ENCODE measurements around the gene STK17B. TPM values are rescaled to one million over a fixed set of nuclear protein-coding genes. Genes with fewer than 3 reads are reported as not detected.

Gene STK17B
- total RNA-seq, 1 experiment from 2014 or later: 14.9 TPM

DNA sequence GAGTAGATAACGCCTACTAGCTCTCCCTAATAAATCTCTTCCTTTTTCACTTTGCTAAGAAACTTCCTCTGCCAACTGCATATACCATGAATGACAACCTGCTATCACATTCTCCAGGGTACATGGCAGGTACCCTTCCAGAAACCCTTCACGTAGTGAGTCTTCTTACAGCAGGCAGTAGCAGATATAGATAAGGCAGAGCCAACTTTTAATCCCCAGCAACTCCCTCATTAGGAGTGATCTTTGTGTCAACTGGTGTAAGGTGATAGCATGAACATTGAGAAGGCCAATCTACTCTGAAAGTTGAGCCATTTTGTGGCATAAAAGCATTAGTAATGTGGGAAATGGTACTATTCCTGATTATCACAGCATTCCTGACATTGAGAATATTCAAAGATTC lies 5.7 kb upstream of the STK17B start:
- Histone ChIP-seq H3K4me3 (no peak overlapping the region), H4K20me1 (ENCODE audit: insufficient read depth) (no peaks in the 10 kb centered on the region), H3F3A (ENCODE audit: insufficient read depth, low read depth) (no peaks in the 10 kb centered on the region), H3K4me2 (no peak overlapping the region), H3K36me3 (ENCODE audit: low read depth) (no peaks in the 10 kb centered on the region), H3K9me3 (ENCODE audit: insufficient read depth, low read depth) (no peaks in the 10 kb centered on the region), H3K9me2 (ENCODE audit: insufficient read depth) (no peaks in the 10 kb centered on the region), H3K27me3 (ENCODE audit: insufficient read depth, low read depth) (no peaks in the 10 kb centered on the region), H2AFZ (no peak overlapping the region), H3K79me2 (ENCODE audit: low read depth) (no peaks in the 10 kb centered on the region), H3K4me1 (replicated peaks; ENCODE audit: insufficient read depth) (peaks cover 15% of the 10 kb centered on the region), H3K27ac (no peak overlapping the region)
- CTCF ChIA-PET: no interaction called here
- DNase-seq: no peak
- TF ChIP-seq, protein P1, sequence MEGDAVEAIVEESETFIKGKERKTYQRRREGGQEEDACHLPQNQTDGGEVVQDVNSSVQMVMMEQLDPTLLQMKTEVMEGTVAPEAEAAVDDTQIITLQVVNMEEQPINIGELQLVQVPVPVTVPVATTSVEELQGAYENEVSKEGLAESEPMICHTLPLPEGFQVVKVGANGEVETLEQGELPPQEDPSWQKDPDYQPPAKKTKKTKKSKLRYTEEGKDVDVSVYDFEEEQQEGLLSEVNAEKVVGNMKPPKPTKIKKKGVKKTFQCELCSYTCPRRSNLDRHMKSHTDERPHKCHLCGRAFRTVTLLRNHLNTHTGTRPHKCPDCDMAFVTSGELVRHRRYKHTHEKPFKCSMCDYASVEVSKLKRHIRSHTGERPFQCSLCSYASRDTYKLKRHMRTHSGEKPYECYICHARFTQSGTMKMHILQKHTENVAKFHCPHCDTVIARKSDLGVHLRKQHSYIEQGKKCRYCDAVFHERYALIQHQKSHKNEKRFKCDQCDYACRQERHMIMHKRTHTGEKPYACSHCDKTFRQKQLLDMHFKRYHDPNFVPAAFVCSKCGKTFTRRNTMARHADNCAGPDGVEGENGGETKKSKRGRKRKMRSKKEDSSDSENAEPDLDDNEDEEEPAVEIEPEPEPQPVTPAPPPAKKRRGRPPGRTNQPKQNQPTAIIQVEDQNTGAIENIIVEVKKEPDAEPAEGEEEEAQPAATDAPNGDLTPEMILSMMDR (conservative IDR thresholded peaks at IDR 0.05): no peak
- TF ChIP-seq EZH2 (IDR thresholded peaks at IDR 0.05; ENCODE audit: low read depth): no peak
- intact Hi-C loops (cut with micrococcal nuclease; ENCODE audit: unreplicated experiment): no loop called here
- BruUV-seq (replicated peaks): no TSS peak
- POLR2A ChIA-PET (ENCODE audit: unreplicated experiment): no interaction called here

DNA sequence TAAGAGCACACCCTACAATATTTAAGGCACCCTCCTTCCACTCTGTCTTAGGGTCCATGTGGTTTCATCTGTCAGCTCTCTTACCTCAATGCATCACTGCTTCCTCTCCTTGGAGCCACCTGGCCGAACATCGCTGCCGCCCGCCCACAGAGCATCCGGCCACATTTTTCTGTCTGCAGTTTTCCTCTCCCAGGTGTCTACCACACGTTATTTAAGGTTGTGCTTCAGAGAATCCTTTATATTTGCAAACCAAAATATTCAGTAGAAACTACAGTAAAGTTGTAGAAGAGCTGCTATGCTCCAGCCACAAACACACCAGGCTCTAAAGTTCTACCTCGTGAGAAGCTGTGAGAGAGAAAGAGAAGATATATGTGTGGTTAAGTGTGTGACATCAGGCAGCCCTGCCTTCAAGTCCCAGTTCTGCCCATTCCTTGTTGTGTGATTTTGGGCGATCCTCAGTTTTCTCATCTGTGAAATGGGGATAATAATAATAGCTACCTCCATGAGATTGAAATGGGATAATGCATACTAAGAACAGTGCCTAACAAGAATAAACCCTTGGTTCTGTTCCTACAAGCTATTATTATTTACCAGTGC lies 4.9 kb upstream of the STK17B start:
- DNase-seq: no peak
- Histone ChIP-seq H3K9me2 (ENCODE audit: insufficient read depth) (no peaks in the 10 kb centered on the region), H3K4me1 (replicated peaks; ENCODE audit: insufficient read depth) (peaks cover 15% of the 10 kb centered on the region), H3K36me3 (ENCODE audit: low read depth) (no peaks in the 10 kb centered on the region), H3K4me2 (no peak overlapping the region), H3K79me2 (ENCODE audit: low read depth) (no peaks in the 10 kb centered on the region), H2AFZ (no peak overlapping the region), H3K27me3 (ENCODE audit: insufficient read depth, low read depth) (no peaks in the 10 kb centered on the region), H3K9me3 (ENCODE audit: insufficient read depth, low read depth) (no peaks in the 10 kb centered on the region), H3K4me3 (no peak overlapping the region), H4K20me1 (ENCODE audit: insufficient read depth) (no peaks in the 10 kb centered on the region), H3F3A (ENCODE audit: insufficient read depth, low read depth) (no peaks in the 10 kb centered on the region), H3K27ac (no peak overlapping the region)
- POLR2A ChIA-PET (ENCODE audit: unreplicated experiment): no interaction called here
- TF ChIP-seq EZH2 (IDR thresholded peaks at IDR 0.05; ENCODE audit: low read depth): no peak
- intact Hi-C loops (cut with micrococcal nuclease; ENCODE audit: unreplicated experiment): no loop called here
- CTCF ChIA-PET: no interaction called here
- BruUV-seq (replicated peaks): no TSS peak

DNA sequence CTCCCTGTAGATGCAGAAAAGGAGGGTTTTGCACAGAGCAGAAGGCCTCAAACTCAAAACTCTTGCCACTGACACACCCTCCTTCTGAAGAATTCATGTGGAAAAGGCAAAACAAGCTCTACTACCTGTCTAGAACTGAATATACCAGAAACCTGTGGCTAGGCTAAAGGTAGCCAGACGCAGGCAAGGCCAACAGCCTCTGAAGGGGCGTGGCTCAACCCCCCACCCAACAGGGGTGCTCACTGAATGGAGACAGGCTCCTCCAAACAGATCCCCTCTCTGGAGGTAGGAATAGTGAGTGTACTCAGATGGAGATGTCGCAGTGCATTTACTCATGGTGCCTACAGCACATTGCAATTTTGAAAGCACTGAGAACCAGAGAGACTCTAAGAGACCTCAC lies 3.0 kb upstream of the STK17B start:
- Histone ChIP-seq H3F3A (ENCODE audit: insufficient read depth, low read depth) (no peaks in the 10 kb centered on the region), H3K27me3 (ENCODE audit: insufficient read depth, low read depth) (no peaks in the 10 kb centered on the region), H3K36me3 (ENCODE audit: low read depth) (no peaks in the 10 kb centered on the region), H3K27ac (no peak overlapping the region), H3K4me1 (replicated peaks; ENCODE audit: insufficient read depth) (peaks cover 15% of the 10 kb centered on the region), H3K79me2 (ENCODE audit: low read depth) (peaks cover 14% of the 10 kb centered on the region), H4K20me1 (ENCODE audit: insufficient read depth) (no peaks in the 10 kb centered on the region), H3K4me3 (no peak overlapping the region), H2AFZ (no peak overlapping the region), H3K9me3 (ENCODE audit: insufficient read depth, low read depth) (no peaks in the 10 kb centered on the region), H3K9me2 (ENCODE audit: insufficient read depth) (no peaks in the 10 kb centered on the region), H3K4me2 (no peak overlapping the region; the same call in 1 of the 2 replicates)
- no TSS peak for BruUV-seq (replicated peaks)
- CTCF ChIA-PET: no interaction called here
- intact Hi-C loops (cut with micrococcal nuclease; ENCODE audit: unreplicated experiment): loop anchor here (5.0 kb wide), 2 partner anchors 33 to 103 kb away; no protein-coding TSS in a partner anchor
- TF ChIP-seq, protein P1 (conservative IDR thresholded peaks at IDR 0.05): no peak
- no peak for TF ChIP-seq EZH2 (IDR thresholded peaks at IDR 0.05; ENCODE audit: low read depth)
- DNase-seq: no peak
- POLR2A ChIA-PET (ENCODE audit: unreplicated experiment): no interaction called here

DNA sequence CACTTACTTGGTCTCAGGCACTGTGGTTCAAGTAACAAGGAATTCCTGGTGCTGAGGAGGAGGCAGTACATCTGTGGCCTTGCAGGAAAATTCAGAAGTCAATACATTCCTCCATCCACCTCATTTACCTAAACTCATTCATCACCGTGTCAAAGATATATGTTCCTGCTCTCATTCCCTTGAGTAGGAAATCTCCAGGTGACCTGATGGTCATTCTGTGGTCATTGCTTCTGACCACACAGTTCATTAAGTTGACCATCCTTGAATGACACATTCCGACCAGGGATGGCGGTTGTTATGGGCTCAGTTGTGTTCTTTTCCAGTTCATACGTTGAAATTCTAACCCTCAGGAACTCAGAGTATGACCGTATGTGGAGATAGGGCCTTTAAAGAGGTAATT lies 2.1 kb upstream of the STK17B start:
- ChIA-PET POLR2A (ENCODE audit: unreplicated experiment) (no interaction called here), CTCF (no interaction called here)
- peaks cover 23% of the 10 kb centered on the region for H3K79me2 ChIP-seq (ENCODE audit: low read depth)
- no peaks in the 10 kb centered on the region for H3K9me2 ChIP-seq (ENCODE audit: insufficient read depth)
- H3K4me1 ChIP-seq (replicated peaks; ENCODE audit: insufficient read depth): peaks cover 19% of the 10 kb centered on the region
- intact Hi-C loops (cut with micrococcal nuclease; ENCODE audit: unreplicated experiment): loop anchor here (5.0 kb wide), 2 partner anchors 34 to 104 kb away; no protein-coding TSS in a partner anchor
- peak; percentile 19 to 78 for DNase-seq
- TF ChIP-seq EZH2 (IDR thresholded peaks at IDR 0.05; ENCODE audit: low read depth): no peak
- TF ChIP-seq, protein P1 (conservative IDR thresholded peaks at IDR 0.05): no peak
- H4K20me1 ChIP-seq (ENCODE audit: insufficient read depth): no peaks in the 10 kb centered on the region
- no TSS peak for BruUV-seq (replicated peaks)
- no peaks in the 10 kb centered on the region for H3K27me3 ChIP-seq (ENCODE audit: insufficient read depth, low read depth)
- H3F3A ChIP-seq (ENCODE audit: insufficient read depth, low read depth): no peaks in the 10 kb centered on the region
- no peak overlapping the region for H2AFZ ChIP-seq
- no peak overlapping the region for H3K4me3 ChIP-seq
- H3K36me3 ChIP-seq (ENCODE audit: low read depth): no peaks in the 10 kb centered on the region
- no peak overlapping the region for H3K4me2 ChIP-seq
- H3K27ac ChIP-seq: no peak overlapping the region
- no peaks in the 10 kb centered on the region for H3K9me3 ChIP-seq (ENCODE audit: insufficient read depth, low read depth)

All from PC-9 (cell line).